ENCODE data around the gene GPR39.

GPR39 gene

GRCh38 chr2:132680544-132680943, 263.9 kb downstream of the GPR39 start:
- Histone ChIP-seq H3K27ac (no peak overlapping the region), H3K36me3 (no peaks in the 10 kb centered on the region), H3K4me3 (no peak overlapping the region), H3K4me1 (no peaks in the 10 kb centered on the region), H3K9me3 (no peaks in the 10 kb centered on the region), H3K27me3 (no peaks in the 10 kb centered on the region)
- intact Hi-C loops (cut with DNase I; ENCODE audit: low total_unique reads) = no loop called here
- no peak for DNase-seq
- TF ChIP-seq CTCF (IDR thresholded peaks at IDR 0.05) = no peak

GRCh38 chr2:132681766-132682165, 265.2 kb downstream of the GPR39 start:
- intact Hi-C loops (cut with DNase I; ENCODE audit: low total_unique reads) = no loop called here
- Histone ChIP-seq H3K27me3 (no peaks in the 10 kb centered on the region), H3K27ac (no peak overlapping the region), H3K4me3 (no peak overlapping the region), H3K36me3 (no peaks in the 10 kb centered on the region), H3K9me3 (no peaks in the 10 kb centered on the region), H3K4me1 (no peaks in the 10 kb centered on the region)
- no peak for TF ChIP-seq CTCF (IDR thresholded peaks at IDR 0.05)
- no peak for DNase-seq

GRCh38 chr2:132690664-132691303, 274.2 kb downstream of the GPR39 start:
- H3K27ac ChIP-seq = no peak overlapping the region
- TF ChIP-seq CTCF (IDR thresholded peaks at IDR 0.05) = no peak
- no peaks in the 10 kb centered on the region for H3K36me3 ChIP-seq
- no peaks in the 10 kb centered on the region for H3K9me3 ChIP-seq
- peaks cover 0 to 5% (median 0%) of the 10 kb centered on the region in 4 donors for H3K4me1 ChIP-seq
- H3K4me3 ChIP-seq = no peak overlapping the region
- H3K27me3 ChIP-seq = no peaks in the 10 kb centered on the region
- intact Hi-C loops (cut with DNase I; ENCODE audit: low total_unique reads) = no loop called here
- no peak for DNase-seq

GRCh38 chr2:132691556-132691955, 275.0 kb downstream of the GPR39 start:
- intact Hi-C loops (cut with DNase I; ENCODE audit: low total_unique reads) = no loop called here
- Histone ChIP-seq H3K27ac (no peak overlapping the region), H3K9me3 (no peaks in the 10 kb centered on the region), H3K27me3 (no peaks in the 10 kb centered on the region), H3K36me3 (no peaks in the 10 kb centered on the region), H3K4me3 (no peak overlapping the region), H3K4me1 (peaks cover 0 to 5% (median 0%) of the 10 kb centered on the region in 4 donors)
- no peak for DNase-seq
- no peak for TF ChIP-seq CTCF (IDR thresholded peaks at IDR 0.05)

GRCh38 chr2:132692816-132693215, 276.2 kb downstream of the GPR39 start:
- intact Hi-C loops (cut with DNase I; ENCODE audit: low total_unique reads) = no loop called here
- DNase-seq = no peak

More at GRCh38 chr2:132692816-132693215, 276.2 kb downstream of the GPR39 start:
- no peak for TF ChIP-seq CTCF (IDR thresholded peaks at IDR 0.05)
- Histone ChIP-seq H3K4me1 (peaks cover 0 to 5% (median 0%) of the 10 kb centered on the region in 4 donors), H3K27ac (no peak overlapping the region), H3K9me3 (no peaks in the 10 kb centered on the region), H3K27me3 (no peaks in the 10 kb centered on the region), H3K36me3 (no peaks in the 10 kb centered on the region), H3K4me3 (no peak overlapping the region)

Data from tibial artery (tissue), 4 donors.